ENCODE data around the gene IQGAP1.

DNA sequence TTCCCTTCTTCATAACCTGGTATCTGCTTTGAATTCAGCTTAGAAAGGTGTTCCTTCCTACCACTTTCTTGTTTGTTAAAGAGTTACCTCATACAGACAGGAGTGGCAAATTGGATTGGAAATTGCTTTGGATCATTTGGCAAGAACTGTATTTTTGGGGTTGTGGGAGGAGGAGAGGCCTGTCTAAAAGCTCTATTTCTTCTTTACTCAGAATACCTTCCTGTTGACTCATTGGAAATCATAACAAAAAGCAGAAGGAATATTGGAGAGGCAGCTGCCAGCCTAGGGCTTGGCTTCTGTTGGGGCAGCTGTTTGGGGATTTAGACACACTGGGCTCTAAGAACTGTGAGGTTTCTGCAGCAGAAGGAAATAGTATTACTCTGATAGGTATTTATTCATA is 14.2 kb downstream of the IQGAP1 start:
- no peak for TF ChIP-seq ZNF565 (CRISPR knock-in tag; conservative IDR thresholded peaks at IDR 0.05; ENCODE audit: low read depth)
- no peak for TF ChIP-seq ARNTL (CRISPR knock-in tag; IDR thresholded peaks at IDR 0.05; ENCODE audit: borderline replicate concordance, low read depth)
- TF ChIP-seq CSDC2 (CRISPR knock-in tag; IDR thresholded peaks at IDR 0.05) = peak; percentile 78; the same call in 1 of the 2 replicates
- TF ChIP-seq ZFP30 (CRISPR knock-in tag; IDR thresholded peaks at IDR 0.05) = no peak
- TF ChIP-seq ESRRG (CRISPR knock-in tag; IDR thresholded peaks at IDR 0.05) = no peak
- TF ChIP-seq, protein P1, sequence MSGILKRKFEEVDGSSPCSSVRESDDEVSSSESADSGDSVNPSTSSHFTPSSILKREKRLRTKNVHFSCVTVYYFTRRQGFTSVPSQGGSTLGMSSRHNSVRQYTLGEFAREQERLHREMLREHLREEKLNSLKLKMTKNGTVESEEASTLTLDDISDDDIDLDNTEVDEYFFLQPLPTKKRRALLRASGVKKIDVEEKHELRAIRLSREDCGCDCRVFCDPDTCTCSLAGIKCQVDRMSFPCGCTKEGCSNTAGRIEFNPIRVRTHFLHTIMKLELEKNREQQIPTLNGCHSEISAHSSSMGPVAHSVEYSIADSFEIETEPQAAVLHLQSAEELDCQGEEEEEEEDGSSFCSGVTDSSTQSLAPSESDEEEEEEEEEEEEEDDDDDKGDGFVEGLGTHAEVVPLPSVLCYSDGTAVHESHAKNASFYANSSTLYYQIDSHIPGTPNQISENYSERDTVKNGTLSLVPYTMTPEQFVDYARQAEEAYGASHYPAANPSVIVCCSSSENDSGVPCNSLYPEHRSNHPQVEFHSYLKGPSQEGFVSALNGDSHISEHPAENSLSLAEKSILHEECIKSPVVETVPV (CRISPR knock-in tag; IDR thresholded peaks at IDR 0.05) = no peak
- TF ChIP-seq, protein P2, sequence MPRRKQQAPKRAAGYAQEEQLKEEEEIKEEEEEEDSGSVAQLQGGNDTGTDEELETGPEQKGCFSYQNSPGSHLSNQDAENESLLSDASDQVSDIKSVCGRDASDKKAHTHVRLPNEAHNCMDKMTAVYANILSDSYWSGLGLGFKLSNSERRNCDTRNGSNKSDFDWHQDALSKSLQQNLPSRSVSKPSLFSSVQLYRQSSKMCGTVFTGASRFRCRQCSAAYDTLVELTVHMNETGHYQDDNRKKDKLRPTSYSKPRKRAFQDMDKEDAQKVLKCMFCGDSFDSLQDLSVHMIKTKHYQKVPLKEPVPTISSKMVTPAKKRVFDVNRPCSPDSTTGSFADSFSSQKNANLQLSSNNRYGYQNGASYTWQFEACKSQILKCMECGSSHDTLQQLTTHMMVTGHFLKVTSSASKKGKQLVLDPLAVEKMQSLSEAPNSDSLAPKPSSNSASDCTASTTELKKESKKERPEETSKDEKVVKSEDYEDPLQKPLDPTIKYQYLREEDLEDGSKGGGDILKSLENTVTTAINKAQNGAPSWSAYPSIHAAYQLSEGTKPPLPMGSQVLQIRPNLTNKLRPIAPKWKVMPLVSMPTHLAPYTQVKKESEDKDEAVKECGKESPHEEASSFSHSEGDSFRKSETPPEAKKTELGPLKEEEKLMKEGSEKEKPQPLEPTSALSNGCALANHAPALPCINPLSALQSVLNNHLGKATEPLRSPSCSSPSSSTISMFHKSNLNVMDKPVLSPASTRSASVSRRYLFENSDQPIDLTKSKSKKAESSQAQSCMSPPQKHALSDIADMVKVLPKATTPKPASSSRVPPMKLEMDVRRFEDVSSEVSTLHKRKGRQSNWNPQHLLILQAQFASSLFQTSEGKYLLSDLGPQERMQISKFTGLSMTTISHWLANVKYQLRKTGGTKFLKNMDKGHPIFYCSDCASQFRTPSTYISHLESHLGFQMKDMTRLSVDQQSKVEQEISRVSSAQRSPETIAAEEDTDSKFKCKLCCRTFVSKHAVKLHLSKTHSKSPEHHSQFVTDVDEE (CRISPR knock-in tag; IDR thresholded peaks at IDR 0.05) = no peak
- TF ChIP-seq BACH2 (CRISPR knock-in tag; IDR thresholded peaks at IDR 0.05; ENCODE audit: borderline replicate concordance) = no peak
- TF ChIP-seq, protein P3, sequence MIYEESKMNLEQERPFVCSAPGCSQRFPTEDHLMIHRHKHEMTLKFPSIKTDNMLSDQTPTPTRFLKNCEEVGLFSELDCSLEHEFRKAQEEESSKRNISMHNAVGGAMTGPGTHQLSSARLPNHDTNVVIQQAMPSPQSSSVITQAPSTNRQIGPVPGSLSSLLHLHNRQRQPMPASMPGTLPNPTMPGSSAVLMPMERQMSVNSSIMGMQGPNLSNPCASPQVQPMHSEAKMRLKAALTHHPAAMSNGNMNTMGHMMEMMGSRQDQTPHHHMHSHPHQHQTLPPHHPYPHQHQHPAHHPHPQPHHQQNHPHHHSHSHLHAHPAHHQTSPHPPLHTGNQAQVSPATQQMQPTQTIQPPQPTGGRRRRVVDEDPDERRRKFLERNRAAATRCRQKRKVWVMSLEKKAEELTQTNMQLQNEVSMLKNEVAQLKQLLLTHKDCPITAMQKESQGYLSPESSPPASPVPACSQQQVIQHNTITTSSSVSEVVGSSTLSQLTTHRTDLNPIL (CRISPR knock-in tag; IDR thresholded peaks at IDR 0.05; ENCODE audit: low read depth) = 0 out of 2 replicates have a peak, but pooled peaks have one; percentile 20
- no peak for TF ChIP-seq TCF4 (CRISPR knock-in tag; IDR thresholded peaks at IDR 0.05; ENCODE audit: borderline replicate concordance)
- no peak for TF ChIP-seq SNAI2 (CRISPR knock-in tag; IDR thresholded peaks at IDR 0.05)
- peak; percentile 74 for TF ChIP-seq ISL1 (CRISPR knock-in tag; IDR thresholded peaks at IDR 0.05)
- no peak for TF ChIP-seq ZNF70 (CRISPR knock-in tag; IDR thresholded peaks at IDR 0.05)
- TF ChIP-seq, protein P4, sequence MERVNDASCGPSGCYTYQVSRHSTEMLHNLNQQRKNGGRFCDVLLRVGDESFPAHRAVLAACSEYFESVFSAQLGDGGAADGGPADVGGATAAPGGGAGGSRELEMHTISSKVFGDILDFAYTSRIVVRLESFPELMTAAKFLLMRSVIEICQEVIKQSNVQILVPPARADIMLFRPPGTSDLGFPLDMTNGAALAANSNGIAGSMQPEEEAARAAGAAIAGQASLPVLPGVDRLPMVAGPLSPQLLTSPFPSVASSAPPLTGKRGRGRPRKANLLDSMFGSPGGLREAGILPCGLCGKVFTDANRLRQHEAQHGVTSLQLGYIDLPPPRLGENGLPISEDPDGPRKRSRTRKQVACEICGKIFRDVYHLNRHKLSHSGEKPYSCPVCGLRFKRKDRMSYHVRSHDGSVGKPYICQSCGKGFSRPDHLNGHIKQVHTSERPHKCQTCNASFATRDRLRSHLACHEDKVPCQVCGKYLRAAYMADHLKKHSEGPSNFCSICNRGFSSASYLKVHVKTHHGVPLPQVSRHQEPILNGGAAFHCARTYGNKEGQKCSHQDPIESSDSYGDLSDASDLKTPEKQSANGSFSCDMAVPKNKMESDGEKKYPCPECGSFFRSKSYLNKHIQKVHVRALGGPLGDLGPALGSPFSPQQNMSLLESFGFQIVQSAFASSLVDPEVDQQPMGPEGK (CRISPR knock-in tag; IDR thresholded peaks at IDR 0.05; ENCODE audit: borderline replicate concordance) = no peak
